Brain microvascular endothelial cell (primary cell): ENCODE measurements around the gene ADGRD1.
"Not testable (repeated sequence)": the region's sequence is repeated elsewhere in the genome, so short reads cannot be mapped to it uniquely, and the experiment has no call there.

ENCODE experiments used
- DNase-seq: peaks from one replicate; pipeline ENCODE4 v3.0.0-alpha.2; 2020
- H3K27ac ChIP-seq: fragments of 250-450 bp; sonication (Bioruptor Pico); 2 replicates; pipeline ENCODE4 v1.5.1; 2020; ENCODE audit warnings: mild to moderate bottlenecking, moderate library complexity
- H3K27me3 ChIP-seq: fragments of 250-450 bp; sonication (Bioruptor Pico); replicated peaks from 2 replicates; pipeline ENCODE4 v1.5.1; 2020; ENCODE audit warnings: mild to moderate bottlenecking
- H3K36me3 ChIP-seq: fragments of 250-450 bp; sonication (Bioruptor Pico); replicated peaks from 2 replicates; pipeline ENCODE4 v1.5.1; 2020; ENCODE audit warnings: mild to moderate bottlenecking
- H3K4me3 ChIP-seq: 2 replicates; pipeline ENCODE4 v1.5.1; 2011; ENCODE audit warnings: low read depth, mild to moderate bottlenecking, control low read depth, low read length, moderate library complexity
- CTCF ChIP-seq: IDR thresholded peaks from 2 replicates; pipeline ENCODE4 v1.5.1; 2011; ENCODE audit warnings: low read depth, mild to moderate bottlenecking, moderate library complexity, low read length, control low read depth, inconsistent platforms; ENCODE audit errors: missing control alignments
- in situ Hi-C: cut with HindIII; loops from 2 replicates; pipeline ENCODE4 v1.10.0; 2017; ENCODE audit warnings: low sequenced_read_pairs, low pct_ligation_motif_present

ADGRD1 gene

GRCh38 chr12:130994821-130995375 is 41.2 kb downstream of the ADGRD1 start:
- in situ Hi-C loops = no loop called here
- TF ChIP-seq CTCF = no peak
- no peak overlapping the region for H3K27ac ChIP-seq
- DNase-seq = no peak
- H3K36me3 ChIP-seq = no peaks in the 10 kb centered on the region
- H3K4me3 ChIP-seq = no peak overlapping the region
- H3K27me3 ChIP-seq = no peaks in the 10 kb centered on the region

- H3K27ac ChIP-seq, H3K27me3 ChIP-seq, in situ Hi-C loops, H3K36me3 ChIP-seq, H3K4me3 ChIP-seq, DNase-seq: not testable (repeated sequence)
These were observed 41.8 kb downstream of the ADGRD1 start for GRCh38 chr12:130995386-130995969.

GRCh38 chr12:130998136-130998535 is 44.4 kb downstream of the ADGRD1 start:
- Histone ChIP-seq H3K27ac (no peak overlapping the region), H3K27me3 (no peaks in the 10 kb centered on the region), H3K36me3 (no peaks in the 10 kb centered on the region), H3K4me3 (no peak overlapping the region)
- in situ Hi-C loops = no loop called here
- TF ChIP-seq CTCF = no peak
- DNase-seq = no peak

- Histone ChIP-seq H3K27me3 (no peaks in the 10 kb centered on the region), H3K27ac (no peak overlapping the region), H3K4me3 (no peak overlapping the region), H3K36me3 (no peaks in the 10 kb centered on the region)
- TF ChIP-seq CTCF = no peak
- in situ Hi-C loops = no loop called here
- DNase-seq = no peak
These were observed 46.3 kb downstream of the ADGRD1 start for GRCh38 chr12:131000000-131000486.

- no peaks in the 10 kb centered on the region for H3K27me3 ChIP-seq
- H3K36me3 ChIP-seq = no peaks in the 10 kb centered on the region
- no peak for DNase-seq
- H3K4me3 ChIP-seq = no peak overlapping the region
- no peak overlapping the region for H3K27ac ChIP-seq
- in situ Hi-C loops = no loop called here
- no peak for TF ChIP-seq CTCF
These were observed 47.8 kb downstream of the ADGRD1 start for GRCh38 chr12:131001493-131001892.

- Histone ChIP-seq H3K36me3 (no peaks in the 10 kb centered on the region), H3K27me3 (no peaks in the 10 kb centered on the region), H3K27ac (no peak overlapping the region), H3K4me3 (no peak overlapping the region)
- no peak for DNase-seq
- in situ Hi-C loops = no loop called here
- no peak for TF ChIP-seq CTCF
These were observed 48.5 kb downstream of the ADGRD1 start for GRCh38 chr12:131002216-131002631.
